KMS-11 (cell line): Measurements from ENCODE around the gene SATB2.

Experiments
- H2AFZ ChIP-seq: fragments of 200-600 bp; sonication (generic); 2 replicates; pipeline ENCODE4 v1.6.1; 2016; ENCODE audit warnings: antibody characterized with exemption, mixed run types, low read depth
- H3K27ac ChIP-seq: fragments of 200-600 bp; sonication (generic); 2 replicates; pipeline ENCODE4 v1.6.1; 2016; ENCODE audit warnings: mild to moderate bottlenecking, mixed run types
- H3K27me3 ChIP-seq: fragments of 200-600 bp; sonication (generic); 2 replicates; pipeline ENCODE4 v1.6.1; 2017; ENCODE audit warnings: mild to moderate bottlenecking, low read depth, mixed run types, moderate library complexity; ENCODE audit not compliant: insufficient read depth
- H3K36me3 ChIP-seq: fragments of 200-600 bp; sonication (generic); 2 replicates; pipeline ENCODE4 v1.6.1; 2017; ENCODE audit warnings: mild to moderate bottlenecking, mixed run types; ENCODE audit not compliant: insufficient read depth
- H3K4me1 ChIP-seq: fragments of 200-600 bp; sonication (generic); 2 replicates; pipeline ENCODE4 v1.6.1; 2016; ENCODE audit warnings: mild to moderate bottlenecking, low read depth, mixed run types; ENCODE audit not compliant: poor library complexity, severe bottlenecking
- H3K4me2 ChIP-seq: fragments of 200-600 bp; sonication (generic); 2 replicates; pipeline ENCODE4 v1.7.0; 2016; ENCODE audit warnings: mild to moderate bottlenecking, mixed run types
- H3K4me3 ChIP-seq: fragments of 200-600 bp; sonication (generic); IDR thresholded peaks from 2 replicates; pipeline ENCODE4 v1.6.1; 2017; ENCODE audit warnings: low read depth, low read length, mixed read lengths; ENCODE audit not compliant: insufficient read depth
- H3K79me2 ChIP-seq: fragments of 200-600 bp; sonication (generic); 2 replicates; pipeline ENCODE4 v1.6.1; 2016; ENCODE audit warnings: low read depth, mixed run types; ENCODE audit not compliant: insufficient read depth
- H3K9ac ChIP-seq: fragments of 200-600 bp; sonication (generic); 2 replicates; pipeline ENCODE4 v1.6.1; 2016; ENCODE audit warnings: mild to moderate bottlenecking, mixed run types
- H4K20me1 ChIP-seq: fragments of 200-600 bp; sonication (generic); 2 replicates; pipeline ENCODE4 v1.6.1; 2016; ENCODE audit warnings: mild to moderate bottlenecking, mixed run types; ENCODE audit not compliant: insufficient read depth
- TF ChIP-seq, protein P1 (sequence below): fragments of 200-600 bp; sonication (generic); conservative IDR thresholded peaks from 2 replicates; pipeline ENCODE4 v1.6.1; 2017; ENCODE audit warnings: low read depth, mild to moderate bottlenecking, antibody characterized with exemption, low read length, moderate library complexity, mixed read lengths

SATB2 gene

DNA sequence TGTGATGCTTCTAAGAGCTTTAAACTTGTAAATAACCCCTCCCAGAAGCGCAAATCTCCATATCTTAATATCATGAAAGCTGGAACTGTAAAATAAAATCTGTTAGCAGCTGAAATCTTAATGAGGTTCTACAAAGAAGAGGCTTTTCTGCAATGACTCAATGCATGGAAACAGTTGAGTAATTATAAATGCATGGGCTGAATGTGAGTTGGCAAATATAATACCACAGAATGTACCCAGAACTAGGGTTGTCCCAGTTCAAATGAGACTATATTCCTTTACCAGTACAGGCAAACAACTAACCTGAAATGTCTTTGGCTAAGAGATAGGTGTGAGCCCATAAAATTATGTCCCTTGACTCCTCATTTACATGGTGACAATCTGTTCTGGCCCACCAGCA, 52.9 kb downstream of the SATB2 start:
- Histone ChIP-seq H3K79me2 (no peaks in the 10 kb centered on the region), H4K20me1 (no peaks in the 10 kb centered on the region), H3K36me3 (no peaks in the 10 kb centered on the region), H3K27me3 (no peaks in the 10 kb centered on the region), H3K4me3 (no peak overlapping the region), H3K9ac (no peak overlapping the region), H3K27ac (no peak overlapping the region), H2AFZ (no peak overlapping the region), H3K4me2 (no peak overlapping the region), H3K4me1 (no peaks in the 10 kb centered on the region)
- TF ChIP-seq, protein P1, sequence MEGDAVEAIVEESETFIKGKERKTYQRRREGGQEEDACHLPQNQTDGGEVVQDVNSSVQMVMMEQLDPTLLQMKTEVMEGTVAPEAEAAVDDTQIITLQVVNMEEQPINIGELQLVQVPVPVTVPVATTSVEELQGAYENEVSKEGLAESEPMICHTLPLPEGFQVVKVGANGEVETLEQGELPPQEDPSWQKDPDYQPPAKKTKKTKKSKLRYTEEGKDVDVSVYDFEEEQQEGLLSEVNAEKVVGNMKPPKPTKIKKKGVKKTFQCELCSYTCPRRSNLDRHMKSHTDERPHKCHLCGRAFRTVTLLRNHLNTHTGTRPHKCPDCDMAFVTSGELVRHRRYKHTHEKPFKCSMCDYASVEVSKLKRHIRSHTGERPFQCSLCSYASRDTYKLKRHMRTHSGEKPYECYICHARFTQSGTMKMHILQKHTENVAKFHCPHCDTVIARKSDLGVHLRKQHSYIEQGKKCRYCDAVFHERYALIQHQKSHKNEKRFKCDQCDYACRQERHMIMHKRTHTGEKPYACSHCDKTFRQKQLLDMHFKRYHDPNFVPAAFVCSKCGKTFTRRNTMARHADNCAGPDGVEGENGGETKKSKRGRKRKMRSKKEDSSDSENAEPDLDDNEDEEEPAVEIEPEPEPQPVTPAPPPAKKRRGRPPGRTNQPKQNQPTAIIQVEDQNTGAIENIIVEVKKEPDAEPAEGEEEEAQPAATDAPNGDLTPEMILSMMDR, result no peak

DNA sequence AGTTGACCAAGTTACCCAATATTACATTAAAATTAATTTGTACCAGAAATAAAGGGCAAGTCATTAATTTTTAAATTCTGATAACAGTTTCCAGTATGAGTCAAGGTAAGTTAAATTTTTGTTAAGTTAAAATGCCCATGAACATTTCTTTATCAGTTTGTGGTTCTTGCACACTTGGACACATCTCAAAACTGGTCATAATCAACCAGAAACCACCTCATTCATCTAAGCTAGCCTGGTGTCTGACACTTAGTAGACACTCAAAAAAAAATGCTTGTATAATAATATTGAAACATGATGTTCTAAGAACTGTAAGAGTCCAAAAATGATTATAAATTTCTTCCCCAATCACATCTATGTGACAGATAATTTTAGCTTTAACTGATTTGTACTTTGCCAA, 62.4 kb downstream of the SATB2 start:
- no peak overlapping the region for H2AFZ ChIP-seq
- H3K4me3 ChIP-seq, result no peak overlapping the region
- no peak overlapping the region for H3K9ac ChIP-seq
- H4K20me1 ChIP-seq, result no peaks in the 10 kb centered on the region
- no peaks in the 10 kb centered on the region for H3K4me1 ChIP-seq
- no peaks in the 10 kb centered on the region for H3K79me2 ChIP-seq
- TF ChIP-seq, protein P1, result no peak
- H3K27ac ChIP-seq, result no peak overlapping the region
- H3K36me3 ChIP-seq, result no peaks in the 10 kb centered on the region
- H3K4me2 ChIP-seq, result no peak overlapping the region
- H3K27me3 ChIP-seq, result no peaks in the 10 kb centered on the region

DNA sequence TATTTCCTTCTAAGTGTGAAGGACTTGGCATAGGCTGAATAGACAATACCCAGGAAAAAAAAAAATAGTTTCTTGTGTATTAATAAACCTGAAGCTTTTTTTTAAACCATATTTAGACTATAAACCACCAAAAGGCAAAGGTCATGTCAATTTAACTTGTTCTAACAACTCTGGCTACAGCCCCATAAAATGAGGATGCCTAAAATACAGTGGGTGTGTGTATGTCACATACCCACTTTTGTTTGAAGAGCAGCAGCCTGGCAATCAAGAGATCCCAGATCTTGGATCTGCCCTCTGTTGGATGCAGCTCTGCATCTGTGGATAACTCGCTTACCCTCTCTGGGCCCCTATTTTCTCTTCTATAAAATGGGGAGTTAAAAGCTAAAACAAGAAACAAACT, 65.4 kb downstream of the SATB2 start:
- no peak overlapping the region for H3K9ac ChIP-seq
- no peaks in the 10 kb centered on the region for H3K79me2 ChIP-seq
- TF ChIP-seq, protein P1, result no peak
- no peak overlapping the region for H3K4me3 ChIP-seq
- H2AFZ ChIP-seq, result no peak overlapping the region
- H4K20me1 ChIP-seq, result no peaks in the 10 kb centered on the region
- no peaks in the 10 kb centered on the region for H3K36me3 ChIP-seq
- H3K4me1 ChIP-seq, result no peaks in the 10 kb centered on the region
- no peak overlapping the region for H3K4me2 ChIP-seq
- H3K27me3 ChIP-seq, result no peaks in the 10 kb centered on the region
- no peak overlapping the region for H3K27ac ChIP-seq

DNA sequence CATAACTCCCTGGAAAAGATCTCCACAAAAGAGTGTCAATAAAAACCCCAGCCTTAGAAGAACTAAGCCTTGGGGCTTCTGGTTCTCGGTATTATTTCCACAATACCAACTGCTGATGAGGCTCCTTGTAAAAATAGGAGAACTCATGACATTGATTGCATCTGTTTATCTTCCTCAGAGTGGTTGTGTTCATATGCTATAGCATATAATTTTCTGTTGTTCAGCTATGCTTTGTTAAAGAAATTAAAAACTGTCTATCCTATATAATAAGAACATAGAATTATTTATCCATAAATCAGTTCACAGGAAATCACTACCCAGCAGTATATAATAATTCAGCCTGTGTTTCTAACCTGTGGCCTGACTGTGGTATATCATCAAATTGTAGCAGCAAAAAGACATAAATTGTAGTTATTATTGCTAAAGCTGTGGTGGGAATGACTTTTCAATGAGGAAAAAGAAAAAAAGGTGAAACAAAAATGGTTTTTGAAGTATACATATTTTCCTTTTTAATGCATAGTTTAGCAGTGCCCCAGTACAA, 68.9 kb downstream of the SATB2 start:
- H3K4me1 ChIP-seq, result no peaks in the 10 kb centered on the region
- H3K4me3 ChIP-seq, result no peak overlapping the region
- H3K27ac ChIP-seq, result no peak overlapping the region
- no peaks in the 10 kb centered on the region for H4K20me1 ChIP-seq
- TF ChIP-seq, protein P1, result no peak
- no peak overlapping the region for H3K4me2 ChIP-seq
- no peaks in the 10 kb centered on the region for H3K79me2 ChIP-seq
- no peaks in the 10 kb centered on the region for H3K27me3 ChIP-seq
- no peaks in the 10 kb centered on the region for H3K36me3 ChIP-seq
- H3K9ac ChIP-seq, result no peak overlapping the region
- H2AFZ ChIP-seq, result no peak overlapping the region

DNA sequence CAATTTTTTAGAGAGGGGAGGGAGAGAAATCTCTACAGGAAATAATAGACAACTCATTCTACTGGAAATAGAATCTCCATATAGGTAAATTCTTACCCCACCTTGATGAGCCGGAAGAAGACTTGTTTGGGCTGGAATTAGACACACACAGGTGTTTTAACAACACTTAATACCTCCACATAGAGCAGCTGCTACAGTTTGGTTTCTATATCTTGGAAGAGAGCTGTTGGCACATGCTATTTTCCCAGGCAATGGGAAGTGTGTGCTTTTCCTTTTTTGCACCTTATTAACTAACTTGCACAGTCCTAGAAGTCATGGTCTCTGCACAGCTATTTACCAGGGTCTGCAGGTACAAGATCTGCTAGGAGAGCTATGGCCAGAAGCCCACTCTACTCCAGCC, 73.7 kb downstream of the SATB2 start:
- H3K4me2 ChIP-seq, result no peak overlapping the region
- H3K9ac ChIP-seq, result no peak overlapping the region
- no peaks in the 10 kb centered on the region for H3K4me1 ChIP-seq
- no peak overlapping the region for H3K4me3 ChIP-seq
- no peaks in the 10 kb centered on the region for H3K79me2 ChIP-seq
- H2AFZ ChIP-seq, result no peak overlapping the region
- no peaks in the 10 kb centered on the region for H4K20me1 ChIP-seq
- no peak overlapping the region for H3K27ac ChIP-seq
- H3K36me3 ChIP-seq, result no peaks in the 10 kb centered on the region
- no peaks in the 10 kb centered on the region for H3K27me3 ChIP-seq
- TF ChIP-seq, protein P1, result no peak
